ENCODE results near the gene SLC6A9.

Gene SLC6A9

DNA sequence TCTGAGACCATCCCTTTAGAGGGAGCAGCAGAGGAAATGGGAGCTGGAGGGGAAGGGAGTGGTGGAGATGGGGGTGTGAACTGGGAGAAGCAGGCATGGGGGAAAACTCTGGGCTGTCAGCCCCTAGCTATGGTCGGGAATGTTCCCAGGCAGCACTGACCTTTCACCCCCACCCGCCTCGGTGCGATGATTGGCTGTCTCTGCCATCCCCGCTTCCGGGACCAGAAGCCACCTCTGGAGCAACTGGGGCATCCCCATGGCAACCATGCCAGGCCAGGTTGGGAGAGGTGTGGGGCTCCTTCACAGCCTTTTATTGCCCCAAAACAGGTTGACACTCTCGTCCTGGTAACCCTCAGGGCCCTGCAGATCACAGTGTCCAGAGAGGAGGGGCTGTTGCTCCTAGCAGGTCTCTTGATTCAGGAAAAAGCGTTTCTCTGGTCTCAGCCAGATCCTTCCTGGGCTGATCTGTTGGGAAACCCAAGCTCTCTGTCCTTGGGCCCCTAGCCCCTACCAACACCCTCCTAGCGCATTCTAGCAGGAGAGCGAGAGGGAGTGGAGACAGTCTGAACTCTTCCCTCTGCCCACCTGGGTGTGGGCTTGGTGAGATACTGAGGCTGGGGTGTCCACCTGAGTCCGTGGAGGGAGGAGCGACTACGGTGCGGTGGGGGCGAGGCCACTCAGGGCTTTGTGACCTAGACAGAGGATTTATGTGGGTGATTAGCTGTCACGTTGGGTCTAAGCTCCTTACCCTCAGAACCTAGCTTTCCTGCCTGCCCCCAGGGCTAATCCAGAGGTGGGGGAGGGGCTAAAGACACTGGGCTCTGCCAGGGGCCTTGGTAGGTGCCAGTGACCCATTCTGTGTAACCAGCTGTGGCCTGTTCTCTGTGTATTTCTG is 12.2 kb upstream of the SLC6A9 start:
- DNase-seq (ENCODE audit: low read depth), result no peak
- H3K4me3 ChIP-seq (ENCODE audit: low read depth, low read length), result no peak overlapping the region
- TF ChIP-seq, protein P1, sequence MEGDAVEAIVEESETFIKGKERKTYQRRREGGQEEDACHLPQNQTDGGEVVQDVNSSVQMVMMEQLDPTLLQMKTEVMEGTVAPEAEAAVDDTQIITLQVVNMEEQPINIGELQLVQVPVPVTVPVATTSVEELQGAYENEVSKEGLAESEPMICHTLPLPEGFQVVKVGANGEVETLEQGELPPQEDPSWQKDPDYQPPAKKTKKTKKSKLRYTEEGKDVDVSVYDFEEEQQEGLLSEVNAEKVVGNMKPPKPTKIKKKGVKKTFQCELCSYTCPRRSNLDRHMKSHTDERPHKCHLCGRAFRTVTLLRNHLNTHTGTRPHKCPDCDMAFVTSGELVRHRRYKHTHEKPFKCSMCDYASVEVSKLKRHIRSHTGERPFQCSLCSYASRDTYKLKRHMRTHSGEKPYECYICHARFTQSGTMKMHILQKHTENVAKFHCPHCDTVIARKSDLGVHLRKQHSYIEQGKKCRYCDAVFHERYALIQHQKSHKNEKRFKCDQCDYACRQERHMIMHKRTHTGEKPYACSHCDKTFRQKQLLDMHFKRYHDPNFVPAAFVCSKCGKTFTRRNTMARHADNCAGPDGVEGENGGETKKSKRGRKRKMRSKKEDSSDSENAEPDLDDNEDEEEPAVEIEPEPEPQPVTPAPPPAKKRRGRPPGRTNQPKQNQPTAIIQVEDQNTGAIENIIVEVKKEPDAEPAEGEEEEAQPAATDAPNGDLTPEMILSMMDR (IDR thresholded peaks at IDR 0.05; ENCODE audit: insufficient read depth, low read depth, low read length, missing control alignments), result no peak

DNA sequence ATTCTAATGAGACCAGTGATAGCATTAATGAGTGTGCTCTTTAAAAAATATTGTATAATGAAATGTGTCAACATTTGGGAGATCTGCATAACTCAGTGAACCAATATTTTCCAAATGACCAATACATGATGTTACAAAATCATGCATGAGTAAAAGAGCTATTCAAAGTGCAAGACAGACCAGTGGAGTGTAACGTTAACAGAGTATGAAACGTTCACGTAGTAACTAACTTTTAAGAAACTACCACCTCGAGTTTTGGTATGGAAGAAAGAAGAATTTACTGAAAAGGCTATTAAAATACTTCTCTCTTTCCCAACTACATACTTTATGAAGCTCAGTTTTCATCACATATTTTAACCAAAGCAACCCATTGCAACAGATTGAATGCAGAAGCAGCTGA is 9.6 kb upstream of the SLC6A9 start:
- no peak for DNase-seq (ENCODE audit: low read depth)
- H3K4me3 ChIP-seq (ENCODE audit: low read depth, low read length), result no peak overlapping the region
- TF ChIP-seq, protein P1 (IDR thresholded peaks at IDR 0.05; ENCODE audit: insufficient read depth, low read depth, low read length, missing control alignments), result no peak

DNA sequence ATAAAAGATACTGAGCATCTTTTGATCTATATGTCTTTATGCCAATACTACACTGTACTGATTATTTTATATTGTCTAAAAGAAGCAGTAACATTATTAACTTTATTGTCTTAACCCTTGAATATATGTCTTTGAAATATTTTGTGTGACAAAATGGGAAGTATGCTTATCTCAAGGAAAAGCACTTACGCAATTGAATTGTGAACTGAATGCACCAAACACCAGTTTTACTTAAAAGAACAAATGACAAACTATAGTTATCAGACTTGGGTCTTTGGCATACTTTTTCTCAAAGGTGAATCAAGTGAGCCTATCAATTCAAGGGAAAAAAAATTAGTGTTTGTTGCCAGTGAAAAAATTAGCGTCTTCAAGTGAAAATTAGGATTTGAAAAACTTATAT is 9.2 kb upstream of the SLC6A9 start:
- TF ChIP-seq, protein P1 (IDR thresholded peaks at IDR 0.05; ENCODE audit: insufficient read depth, low read depth, low read length, missing control alignments), result no peak
- H3K4me3 ChIP-seq (ENCODE audit: low read depth, low read length), result no peak overlapping the region
- no peak for DNase-seq (ENCODE audit: low read depth)

DNA sequence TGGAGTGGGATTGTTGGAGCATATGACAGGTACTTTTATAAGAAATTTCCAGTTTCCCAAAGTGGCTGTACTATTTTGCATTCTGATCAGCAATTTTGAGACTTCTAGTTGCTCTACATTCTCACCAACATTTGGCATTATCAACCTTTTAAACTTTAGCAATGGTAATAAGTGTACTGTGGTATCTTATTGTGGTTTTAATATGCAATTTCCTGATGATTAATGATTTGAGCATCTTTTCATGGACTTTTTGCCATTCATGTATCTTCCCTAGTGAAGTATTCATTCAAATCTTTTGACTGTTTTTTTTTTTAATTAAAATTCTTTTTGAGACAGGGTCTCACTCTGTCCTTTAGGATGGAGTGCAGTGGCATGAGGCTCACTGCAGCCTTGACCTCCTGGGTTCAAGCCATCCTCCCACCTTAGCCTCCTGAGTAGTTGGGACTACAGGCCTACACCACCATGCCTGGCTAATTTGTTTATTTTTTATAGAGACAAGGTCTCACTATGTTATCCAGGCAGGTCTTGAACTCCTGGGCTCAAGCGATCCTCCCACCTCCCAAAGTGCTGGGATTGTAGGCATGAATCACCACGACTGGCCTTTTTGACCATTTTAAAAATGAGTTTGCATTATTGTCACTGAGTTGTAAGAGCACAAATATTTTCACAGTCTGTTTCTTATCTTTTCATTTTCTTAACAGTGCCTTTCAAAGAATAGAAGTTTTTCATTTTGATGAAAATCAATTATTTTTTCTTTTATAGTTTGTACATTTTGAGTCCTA is 7.8 kb upstream of the SLC6A9 start:
- TF ChIP-seq, protein P1 (IDR thresholded peaks at IDR 0.05; ENCODE audit: insufficient read depth, low read depth, low read length, missing control alignments), result no peak
- H3K4me3 ChIP-seq (ENCODE audit: low read depth, low read length), result no peak overlapping the region
- DNase-seq (ENCODE audit: low read depth), result no peak

DNA sequence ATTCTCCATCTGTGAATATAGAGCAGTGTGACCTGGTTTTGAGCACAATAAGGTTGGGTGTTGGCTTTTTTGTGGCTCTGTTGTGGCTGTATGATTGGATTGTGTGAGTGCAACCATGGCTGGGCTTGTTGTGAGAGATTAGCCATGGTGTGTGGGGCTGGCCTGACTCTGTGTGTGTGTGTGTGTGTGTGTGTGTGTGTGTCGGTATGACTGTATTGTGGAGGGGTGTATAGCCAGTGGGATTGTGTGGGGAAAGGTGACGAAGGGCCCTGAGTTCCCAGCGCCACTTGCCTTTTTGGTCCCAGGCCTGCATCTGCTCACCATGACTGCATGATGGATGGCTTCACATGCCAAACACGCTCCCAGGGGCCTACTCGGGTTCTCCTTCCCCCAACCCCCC is 5.9 kb upstream of the SLC6A9 start:
- no peak for DNase-seq (ENCODE audit: low read depth)
- no peak overlapping the region for H3K4me3 ChIP-seq (ENCODE audit: low read depth, low read length)
- TF ChIP-seq, protein P1 (IDR thresholded peaks at IDR 0.05; ENCODE audit: insufficient read depth, low read depth, low read length, missing control alignments), result no peak

DNA sequence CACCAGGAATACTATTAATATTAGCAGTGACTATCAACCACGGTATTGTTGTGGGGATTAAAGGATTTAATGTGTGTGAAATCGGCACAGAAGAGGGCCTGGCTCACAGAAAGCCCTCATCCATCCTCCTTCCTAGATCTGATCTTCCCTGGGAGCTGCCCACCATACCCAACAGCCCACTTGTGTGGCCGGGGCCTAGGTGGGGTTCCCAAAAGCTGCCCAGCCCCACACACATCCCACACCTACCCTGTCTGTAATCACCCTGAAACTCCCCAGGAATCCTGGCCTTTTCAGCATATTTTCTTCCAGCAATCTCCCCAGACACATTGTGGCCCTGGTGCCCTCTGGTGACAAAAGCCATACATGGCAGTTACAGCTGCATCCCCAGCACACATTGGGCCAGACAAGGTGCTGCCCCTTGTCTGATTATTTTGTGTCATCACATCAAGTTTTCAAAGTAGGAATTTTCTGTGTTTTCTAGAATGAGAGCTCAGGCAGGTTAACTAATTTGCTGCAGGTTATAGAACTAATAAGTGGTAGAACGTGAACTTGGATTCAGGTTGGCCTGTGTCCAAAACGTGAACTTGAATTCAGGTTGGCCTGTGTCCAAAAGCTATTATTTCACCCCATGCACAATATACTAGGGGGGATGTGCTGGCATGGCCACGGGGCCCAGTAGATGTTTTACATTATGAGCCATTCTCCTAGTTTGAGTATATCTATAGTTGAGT is 5.3 kb upstream of the SLC6A9 start:
- TF ChIP-seq, protein P1 (IDR thresholded peaks at IDR 0.05; ENCODE audit: insufficient read depth, low read depth, low read length, missing control alignments), result peak; percentile 83
- DNase-seq (ENCODE audit: low read depth), result peak; percentile 68
- H3K4me3 ChIP-seq (ENCODE audit: low read depth, low read length), result no peak overlapping the region
